Mucosa of rectum (tissue), 2 donors: ENCODE data around the gene BEAN1.

Experiments
- H3K27ac ChIP-seq, 2 donors: one replicate each; pipeline ENCODE4 v1.7.0; 2013; ENCODE audit warnings: inconsistent platforms in 2 of 2, low read depth in 2 of 2, low read length in 2 of 2
- H3K27me3 ChIP-seq, 2 donors: one replicate each; pipeline ENCODE4 v1.7.0; 2013; ENCODE audit warnings: low read length in 2 of 2; ENCODE audit not compliant: control insufficient read depth in 2 of 2, insufficient read depth in 2 of 2
- H3K36me3 ChIP-seq, 2 donors: one replicate each; pipeline ENCODE4 v1.7.0; 2013; ENCODE audit warnings: low read length in 2 of 2; ENCODE audit not compliant: control insufficient read depth in 2 of 2, insufficient read depth in 2 of 2
- H3K4me1 ChIP-seq, 2 donors: one replicate each; pipeline ENCODE4 v1.7.0; 2013; ENCODE audit warnings: low read length in 2 of 2, mild to moderate bottlenecking in 1 of 2; ENCODE audit not compliant: control insufficient read depth in 2 of 2, insufficient read depth in 2 of 2
- H3K4me3 ChIP-seq, 2 donors: one replicate each; pipeline ENCODE4 v1.7.0; 2013; ENCODE audit warnings: low read length in 2 of 2
- H3K9ac ChIP-seq, 2 donors: one replicate each; pipeline ENCODE4 v1.7.0; 2013; ENCODE audit warnings: low read length in 2 of 2, low read depth in 1 of 2, mild to moderate bottlenecking in 1 of 2
- H3K9me3 ChIP-seq, 2 donors: one replicate each; pipeline ENCODE4 v1.7.0; 2013; ENCODE audit warnings: low read length in 2 of 2; ENCODE audit not compliant: control insufficient read depth in 2 of 2
- donor health status: healthy.
- donor health status: Normal muscosa, but diverticular disease.

BEAN1 gene

DNA sequence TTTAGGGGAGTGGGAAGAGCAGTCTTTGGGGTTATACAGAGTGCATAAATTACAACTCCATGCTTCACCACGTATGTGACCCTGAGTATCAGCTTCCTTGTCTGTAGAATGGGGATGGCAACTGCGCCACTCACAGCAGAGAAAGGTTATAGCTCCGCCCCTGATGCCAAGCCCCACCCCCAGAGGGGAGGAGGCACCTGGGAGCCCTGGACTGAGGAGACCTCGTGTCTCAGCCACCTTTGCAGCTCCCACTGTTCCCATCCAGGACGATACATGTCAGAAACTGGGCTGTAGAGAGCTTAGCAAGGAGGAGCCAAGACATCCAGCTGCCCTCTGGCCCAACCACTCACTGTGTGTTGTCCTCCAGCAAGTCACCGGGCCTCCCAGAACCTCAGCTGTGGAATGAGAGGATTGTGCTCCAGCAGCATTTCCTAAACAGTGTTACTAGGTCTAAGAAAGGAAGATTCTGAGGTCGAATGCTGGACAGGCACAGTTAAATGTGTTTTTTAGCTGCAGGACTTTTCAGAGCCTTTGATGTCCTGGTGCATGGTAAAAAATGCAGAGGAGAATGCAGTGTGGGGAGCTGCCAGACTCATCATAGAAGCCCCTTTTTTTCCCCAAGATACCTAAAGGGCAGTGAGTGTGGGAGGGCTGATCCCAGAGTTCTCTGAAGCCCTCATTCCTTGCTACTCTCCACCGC, 49.4 kb downstream of the BEAN1 start:
- Histone ChIP-seq H3K36me3 (no peaks in the 10 kb centered on the region), H3K27ac (no peak overlapping the region)

DNA sequence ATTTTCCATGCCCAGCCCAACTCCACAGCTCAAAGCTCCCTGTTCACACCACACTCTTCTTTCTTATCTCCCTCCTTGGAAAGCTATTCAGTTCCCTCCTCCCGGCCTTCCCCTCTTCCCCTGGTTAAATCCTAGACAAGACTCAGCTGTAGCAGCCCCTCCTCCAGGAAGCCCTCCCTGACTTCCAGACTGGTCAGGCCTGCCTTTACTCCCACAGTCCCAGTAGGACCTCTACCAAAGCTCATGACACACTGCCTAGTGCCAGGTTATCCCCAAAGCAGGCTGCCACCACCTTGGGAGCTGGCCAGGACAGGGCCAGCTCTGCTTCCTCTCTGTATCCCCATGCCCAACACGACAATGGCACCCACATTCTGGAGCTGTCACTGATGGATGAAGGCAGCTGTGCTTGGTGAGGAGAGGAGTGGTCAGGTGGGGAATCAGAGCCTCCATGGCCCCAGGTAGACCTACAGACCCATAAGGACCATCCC, 50.0 kb downstream of the BEAN1 start:
- Histone ChIP-seq H3K4me1 (no peaks in the 10 kb centered on the region), H3K9me3 (no peaks in the 10 kb centered on the region), H3K4me3 (no peak overlapping the region), H3K36me3 (no peaks in the 10 kb centered on the region), H3K9ac (no peak overlapping the region), H3K27ac (no peak overlapping the region), H3K27me3 (peaks cover 0 to 2% of the 10 kb centered on the region in 2 donors)

More for the DNA sequence above, 49.4 kb downstream of the BEAN1 start:
- Histone ChIP-seq H3K27me3 (peaks cover 0 to 2% of the 10 kb centered on the region in 2 donors), H3K9me3 (no peaks in the 10 kb centered on the region), H3K9ac (no peak overlapping the region), H3K4me1 (no peaks in the 10 kb centered on the region), H3K4me3 (no peak overlapping the region)

DNA sequence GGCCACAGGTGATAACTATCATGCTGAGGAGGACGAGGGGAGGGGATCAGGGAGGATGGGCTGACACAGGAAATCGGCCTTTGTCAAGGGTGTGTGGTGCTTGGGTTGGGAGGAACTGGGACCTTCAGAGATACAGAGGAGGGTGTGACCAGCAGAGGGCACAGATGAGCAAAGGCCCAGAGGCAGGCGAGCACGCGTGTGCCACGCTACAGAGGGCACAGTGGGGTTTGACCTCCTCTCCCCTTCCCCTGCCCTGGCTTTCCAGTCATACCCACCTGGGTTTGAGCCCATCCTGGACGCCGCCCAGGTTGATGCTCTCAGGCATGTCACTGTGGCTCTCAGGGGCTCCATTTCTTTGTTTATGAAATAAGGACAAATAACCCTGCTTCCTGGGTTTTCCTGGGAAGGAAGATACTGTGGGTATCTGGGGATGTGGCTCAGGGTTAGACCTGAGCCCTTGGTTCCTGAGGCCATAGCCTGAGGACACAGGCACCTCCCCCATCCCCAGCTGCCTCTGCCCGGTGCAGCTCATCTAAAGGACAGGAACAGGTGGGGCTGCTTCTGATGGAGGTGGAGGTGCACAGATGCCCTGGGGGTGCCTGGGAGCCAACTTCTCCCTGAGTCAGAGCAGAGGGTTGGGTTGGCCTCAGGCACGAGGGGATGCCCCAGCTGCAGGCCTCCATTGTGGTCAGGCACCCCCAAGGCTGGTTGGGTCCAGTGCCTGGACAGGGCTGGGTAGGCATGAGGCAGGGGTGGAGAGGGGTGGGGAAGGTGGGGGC, 51.8 kb downstream of the BEAN1 start:
- Histone ChIP-seq H3K27me3 (peaks cover 0 to 2% of the 10 kb centered on the region in 2 donors), H3K9me3 (no peaks in the 10 kb centered on the region), H3K36me3 (no peaks in the 10 kb centered on the region), H3K27ac (no peak overlapping the region), H3K4me3 (no peak overlapping the region), H3K9ac (no peak overlapping the region), H3K4me1 (no peaks in the 10 kb centered on the region)

DNA sequence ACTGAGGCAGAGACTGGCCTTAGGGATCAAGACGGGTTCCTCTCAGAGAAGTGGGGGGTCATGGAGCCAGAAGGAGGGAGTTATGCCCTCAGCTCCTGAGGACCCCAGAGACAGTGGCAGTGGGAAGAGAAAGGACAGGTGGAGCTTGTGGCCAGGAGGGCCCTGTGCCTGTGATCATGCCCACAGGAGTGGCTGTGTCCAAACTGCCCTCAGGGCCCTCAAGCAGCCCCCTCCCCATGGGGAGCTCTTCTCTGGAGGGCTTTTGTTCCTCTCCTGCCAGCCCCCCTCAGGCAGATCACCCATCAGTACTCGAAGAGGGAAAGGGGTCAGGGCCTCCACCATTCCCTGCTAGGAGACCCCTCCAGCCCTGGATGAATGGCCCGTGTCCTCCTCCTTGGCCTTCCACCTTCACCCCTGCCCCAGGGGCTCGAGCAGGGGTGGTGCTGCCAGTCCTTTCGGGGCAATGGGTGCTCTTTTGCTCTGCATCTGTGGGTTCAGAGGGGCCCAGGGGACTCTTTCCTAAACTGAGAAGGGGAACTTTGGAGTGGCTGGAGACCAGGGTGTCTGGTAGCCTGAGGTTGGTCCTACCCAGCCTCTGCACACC, 52.7 kb downstream of the BEAN1 start:
- Histone ChIP-seq H3K4me3 (no peak overlapping the region), H3K36me3 (no peaks in the 10 kb centered on the region), H3K9ac (no peak overlapping the region), H3K27me3 (peaks cover 0 to 2% of the 10 kb centered on the region in 2 donors), H3K27ac (no peak overlapping the region), H3K4me1 (no peaks in the 10 kb centered on the region), H3K9me3 (no peaks in the 10 kb centered on the region)

DNA sequence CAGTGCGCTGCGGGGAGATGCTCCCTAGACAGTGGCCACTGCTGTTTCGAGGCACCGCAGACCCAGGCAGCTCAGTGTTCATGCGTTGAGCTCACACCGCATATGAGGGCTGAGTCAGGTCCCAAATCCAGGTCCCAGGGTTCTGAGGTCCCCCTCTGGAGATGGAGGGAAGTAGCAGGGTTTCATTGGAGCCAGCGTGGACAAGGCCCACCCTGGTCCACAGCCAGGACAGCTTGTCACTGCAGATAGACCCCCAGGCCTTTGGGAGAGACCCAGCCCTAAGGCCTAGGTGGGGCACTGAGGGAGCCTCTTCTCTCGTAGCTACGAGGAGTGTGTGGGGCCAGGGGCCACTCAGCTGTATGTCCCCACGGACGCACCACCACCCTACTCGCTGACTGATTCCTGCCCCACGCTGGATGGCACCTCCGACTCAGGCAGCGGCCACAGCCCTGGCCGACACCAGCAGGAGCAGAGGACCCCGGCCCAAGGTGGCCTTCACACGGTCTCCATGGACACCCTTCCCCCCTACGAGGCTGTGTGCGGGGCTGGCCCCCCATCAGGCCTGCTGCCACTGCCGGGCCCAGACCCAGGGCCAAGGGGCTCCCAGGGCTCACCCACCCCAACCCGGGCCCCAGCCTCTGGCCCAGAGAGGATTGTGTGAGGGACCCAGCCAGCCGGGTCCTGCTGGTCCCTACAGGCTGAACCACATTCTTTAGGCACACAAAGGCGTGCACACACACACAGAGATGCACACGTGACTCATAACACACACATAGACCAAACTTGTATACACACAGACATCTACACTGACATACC, 53.4 kb downstream of the BEAN1 start:
- no peak overlapping the region for H3K9ac ChIP-seq
- H3K27me3 ChIP-seq = peaks cover 0 to 2% of the 10 kb centered on the region in 2 donors
- H3K4me3 ChIP-seq = no peak overlapping the region
- no peaks in the 10 kb centered on the region for H3K9me3 ChIP-seq
- H3K36me3 ChIP-seq = no peaks in the 10 kb centered on the region
- no peak overlapping the region for H3K27ac ChIP-seq
- H3K4me1 ChIP-seq = no peaks in the 10 kb centered on the region

DNA sequence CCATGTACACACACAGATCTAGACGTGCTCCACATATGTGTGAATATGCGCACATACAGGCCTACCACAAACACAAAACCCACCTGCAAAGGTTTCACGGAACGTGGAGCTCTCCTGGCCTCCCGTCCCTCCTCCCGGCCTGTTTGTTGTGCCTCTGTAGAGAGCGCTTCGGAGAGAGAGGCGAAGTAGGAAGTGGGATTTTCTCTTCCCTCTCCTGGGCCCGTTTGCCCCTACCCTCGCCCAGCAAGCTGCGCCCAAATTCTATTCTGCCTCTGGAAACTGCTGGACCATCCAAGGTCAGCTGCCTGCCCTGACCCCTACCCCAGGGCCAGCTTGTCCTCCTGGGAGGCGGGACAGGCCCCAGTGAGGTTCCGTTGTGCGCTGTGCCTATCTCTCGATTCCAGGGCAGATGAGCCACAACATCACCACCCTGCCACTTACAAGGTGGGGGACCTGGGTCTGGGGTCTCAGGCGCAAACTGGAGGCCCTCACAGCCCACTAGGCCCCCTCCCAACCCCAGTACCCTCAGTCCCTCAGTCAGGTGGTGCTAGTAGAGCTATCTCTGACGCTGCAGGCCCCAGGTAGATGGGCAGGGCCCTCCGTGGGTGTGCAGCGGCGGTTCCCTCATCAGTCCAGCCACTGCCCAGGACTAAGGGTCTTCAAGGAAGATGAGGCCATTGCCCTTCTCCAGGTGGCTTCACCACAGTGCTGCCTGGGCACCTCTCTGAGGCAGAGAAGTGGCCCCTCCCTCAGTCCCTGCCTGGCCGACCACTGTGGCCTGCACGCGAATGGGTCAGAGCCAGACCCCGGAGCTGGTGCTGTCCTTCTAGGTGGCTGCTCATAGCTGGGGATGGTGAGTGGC, 54.2 kb downstream of the BEAN1 start:
- Histone ChIP-seq H3K27ac (no peak overlapping the region), H3K4me3 (no peak overlapping the region), H3K4me1 (no peaks in the 10 kb centered on the region), H3K9ac (no peak overlapping the region), H3K36me3 (no peaks in the 10 kb centered on the region), H3K9me3 (no peaks in the 10 kb centered on the region), H3K27me3 (peaks cover 0 to 2% of the 10 kb centered on the region in 2 donors)

DNA sequence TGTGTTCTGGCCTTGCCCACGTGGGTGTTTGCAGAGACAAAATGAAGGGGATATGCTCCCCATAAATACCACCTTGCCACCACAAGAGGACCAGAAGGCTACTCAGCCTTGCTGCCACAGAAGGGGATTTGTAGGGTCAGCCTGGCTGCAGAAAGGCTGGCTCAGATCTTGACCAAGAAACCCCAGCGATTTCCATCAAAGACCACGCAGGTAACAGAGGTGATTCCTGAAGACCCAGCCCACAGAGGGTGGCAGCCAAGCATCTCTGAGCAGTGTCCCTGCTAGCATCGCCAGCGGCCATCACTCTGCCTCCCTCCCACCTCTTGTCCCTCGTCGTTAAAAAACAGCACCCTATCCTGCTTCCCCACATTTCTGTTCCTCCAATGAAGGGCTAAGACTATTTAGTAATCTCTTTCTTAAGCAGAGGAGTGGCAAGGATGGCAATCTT, 54.9 kb downstream of the BEAN1 start:
- no peak overlapping the region for H3K4me3 ChIP-seq
- H3K27ac ChIP-seq = no peak overlapping the region
- no peaks in the 10 kb centered on the region for H3K27me3 ChIP-seq
- no peaks in the 10 kb centered on the region for H3K4me1 ChIP-seq
- no peaks in the 10 kb centered on the region for H3K36me3 ChIP-seq
- no peak overlapping the region for H3K9ac ChIP-seq
- no peaks in the 10 kb centered on the region for H3K9me3 ChIP-seq

DNA sequence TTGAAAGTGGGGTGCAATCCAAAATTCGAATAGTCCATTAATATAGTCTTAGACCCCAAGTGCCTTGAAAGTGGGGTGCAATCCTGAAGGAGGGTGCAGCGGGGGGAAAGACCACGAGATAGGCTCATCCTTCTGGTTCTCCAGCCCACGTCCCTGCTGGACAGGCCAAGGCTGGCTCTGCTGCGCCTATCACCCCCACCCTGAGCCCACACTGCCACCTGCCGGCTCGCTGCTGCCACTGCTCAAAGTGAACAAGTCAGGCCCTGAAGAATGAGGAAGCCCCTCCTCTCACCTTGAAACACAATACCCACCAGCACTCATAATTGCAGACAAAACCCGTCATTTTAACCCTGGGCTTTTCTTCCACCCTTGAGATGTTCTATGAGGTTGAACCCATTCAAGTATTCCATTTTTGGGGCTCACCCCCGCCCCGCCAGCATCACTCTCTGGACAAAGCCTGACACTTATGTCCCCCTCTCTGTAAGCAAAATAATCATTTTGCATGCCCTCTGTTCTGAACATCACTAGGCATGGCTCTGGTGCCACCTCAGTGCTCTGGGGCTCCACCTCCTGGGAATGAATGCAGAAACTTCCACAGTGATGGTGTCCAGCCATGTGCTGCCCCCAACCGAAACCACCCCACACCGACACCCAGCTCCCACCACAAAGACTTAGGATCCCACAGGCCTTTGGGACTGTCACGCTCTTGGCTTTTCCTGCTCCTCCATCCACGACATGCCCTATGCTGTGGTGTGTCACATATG, 56.8 kb downstream of the BEAN1 start:
- H3K9me3 ChIP-seq = no peaks in the 10 kb centered on the region
- no peak overlapping the region for H3K9ac ChIP-seq
- H3K4me1 ChIP-seq = no peaks in the 10 kb centered on the region

More for the DNA sequence above, 56.8 kb downstream of the BEAN1 start:
- Histone ChIP-seq H3K27me3 (no peaks in the 10 kb centered on the region), H3K36me3 (no peaks in the 10 kb centered on the region), H3K4me3 (no peak overlapping the region), H3K27ac (no peak overlapping the region)
